CD4-positive, alpha-beta T cell treated with Interferon alpha-2 for 1 hour (primary cell): ENCODE results near the gene FAM227A.

Experiments
- DNase-seq, 2 donors: peaks; one replicate each; pipeline ENCODE4 v3.0.0-alpha.2; 2020 to 2022

The FAM227A gene

DNA sequence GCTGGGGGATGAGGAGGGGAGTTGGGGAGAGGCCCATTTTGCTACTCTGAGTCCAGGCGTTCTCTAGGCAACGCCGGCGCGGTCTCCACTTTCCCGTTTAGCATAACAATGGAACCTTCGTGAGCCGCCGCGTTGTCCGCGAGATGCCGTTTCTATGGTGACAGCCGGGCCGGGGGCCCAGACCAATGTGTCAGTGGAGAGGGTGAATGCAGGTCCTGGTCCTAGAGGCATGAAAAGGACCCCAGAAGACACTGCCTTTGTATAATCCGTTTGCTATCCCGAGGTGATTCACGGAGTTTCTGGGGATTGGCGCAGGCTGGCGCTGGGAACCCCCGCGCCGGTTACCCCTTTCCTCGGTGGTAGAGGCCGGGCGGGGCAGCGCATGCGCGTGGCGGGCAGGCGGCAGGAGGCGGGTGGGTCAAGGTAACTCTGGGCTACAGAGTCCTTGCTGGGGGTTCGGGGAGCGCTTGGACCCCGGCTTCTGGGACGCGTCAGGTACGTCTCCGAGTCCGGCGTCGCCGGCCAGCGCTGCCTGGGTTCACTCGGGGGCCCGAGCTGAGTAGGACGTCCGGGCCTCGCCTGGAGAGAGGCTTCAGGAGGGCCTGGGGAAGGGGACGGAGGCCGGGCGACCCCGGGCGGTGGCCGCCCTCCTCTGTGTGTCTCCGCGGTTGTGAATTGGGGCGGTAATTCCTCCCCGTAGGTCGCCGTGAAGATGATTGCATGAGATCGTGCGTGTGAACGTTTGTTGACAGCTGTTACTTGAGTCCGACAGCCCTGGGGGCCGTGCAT lies at the start of gene FAM227A, which contains the start of gene CBY1:
Gene FAM227A, minus strand, starts transcription at position 137 of the 789 bp plus-strand sequence. CDS start 6,224 bp downstream, outside the sequence.
Gene CBY1, plus strand, starts transcription at position 383 of the 789 bp plus-strand sequence. CDS start 11,417 bp downstream, outside the sequence.
- peak; percentile 83 to 88 for DNase-seq

DNA sequence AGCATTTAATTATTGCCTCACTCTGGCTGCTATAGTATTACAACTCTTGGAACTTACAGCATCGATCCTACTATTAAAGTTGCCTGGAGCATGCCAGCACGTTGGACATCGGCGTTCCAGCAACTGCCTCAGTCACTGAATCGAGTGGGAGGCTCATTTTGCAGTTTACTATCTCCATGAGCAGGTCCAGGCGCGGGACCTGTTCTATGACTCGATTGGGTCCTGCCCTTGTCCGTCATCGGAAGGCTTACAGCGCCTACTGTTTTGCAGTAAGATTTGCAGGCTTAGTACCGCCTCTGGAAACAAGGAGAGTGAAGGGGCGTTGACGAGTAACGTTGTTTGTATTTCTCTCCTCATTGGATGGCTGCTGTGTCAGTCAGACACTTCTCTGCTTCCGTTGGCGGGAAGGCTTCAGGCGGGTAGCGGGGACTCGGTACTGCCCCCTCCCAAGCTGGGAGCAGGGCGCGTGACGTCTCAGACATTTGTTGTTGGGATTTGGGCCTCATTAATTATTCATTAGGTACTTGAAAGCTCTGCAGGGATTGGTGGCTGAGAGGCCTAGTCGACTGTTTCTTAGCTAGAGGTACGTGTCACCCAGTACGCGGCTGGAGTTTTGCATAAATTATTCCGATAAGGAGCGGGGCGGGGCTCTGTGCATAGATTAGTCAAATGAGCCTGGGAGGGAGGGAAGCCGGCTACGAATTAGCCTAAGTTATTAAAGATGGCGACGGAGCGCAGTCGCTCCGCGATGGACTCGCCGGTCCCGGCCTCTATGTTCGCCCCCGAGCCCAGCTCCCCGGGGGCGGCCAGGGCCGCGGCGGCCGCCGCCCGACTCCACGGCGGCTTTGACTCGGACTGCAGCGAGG lies 49.3 kb upstream of the FAM227A start, which contains the start of gene GTPBP1:
Gene GTPBP1, plus strand, starts transcription at position 710 of the 866 bp plus-strand sequence. Its CDS starts 12 bp downstream, at position 722.
- DNase-seq, result peak; percentile 99 to 100

DNA sequence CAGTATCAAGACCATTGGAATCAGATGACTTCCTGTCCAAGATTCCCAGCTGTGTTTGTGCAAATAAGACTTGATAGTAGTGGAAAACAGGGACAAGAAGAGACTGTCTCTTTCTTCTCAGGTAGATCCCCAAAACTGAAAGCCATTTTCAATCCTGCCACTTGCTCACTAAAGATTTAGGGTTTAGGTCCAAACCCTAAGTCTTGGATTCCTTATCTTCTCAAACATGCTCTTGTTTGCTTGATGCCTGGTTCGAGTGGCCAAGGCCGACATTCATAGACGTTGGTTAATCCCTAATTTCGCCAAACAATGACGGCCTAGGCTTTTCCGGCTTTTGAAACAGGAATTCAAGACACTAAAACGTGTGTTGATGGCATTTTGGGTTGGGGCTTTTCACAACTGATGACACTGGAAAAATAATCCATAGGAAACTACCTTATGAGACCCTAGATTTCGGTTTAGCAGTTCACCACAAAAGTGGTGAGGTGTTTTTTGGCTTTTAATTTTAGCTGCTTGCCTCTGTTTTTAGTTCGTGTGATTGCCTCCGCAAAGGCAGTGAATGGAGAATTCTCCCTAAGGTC lies 48.6 kb upstream of the FAM227A start:
- DNase-seq, result no peak

DNA sequence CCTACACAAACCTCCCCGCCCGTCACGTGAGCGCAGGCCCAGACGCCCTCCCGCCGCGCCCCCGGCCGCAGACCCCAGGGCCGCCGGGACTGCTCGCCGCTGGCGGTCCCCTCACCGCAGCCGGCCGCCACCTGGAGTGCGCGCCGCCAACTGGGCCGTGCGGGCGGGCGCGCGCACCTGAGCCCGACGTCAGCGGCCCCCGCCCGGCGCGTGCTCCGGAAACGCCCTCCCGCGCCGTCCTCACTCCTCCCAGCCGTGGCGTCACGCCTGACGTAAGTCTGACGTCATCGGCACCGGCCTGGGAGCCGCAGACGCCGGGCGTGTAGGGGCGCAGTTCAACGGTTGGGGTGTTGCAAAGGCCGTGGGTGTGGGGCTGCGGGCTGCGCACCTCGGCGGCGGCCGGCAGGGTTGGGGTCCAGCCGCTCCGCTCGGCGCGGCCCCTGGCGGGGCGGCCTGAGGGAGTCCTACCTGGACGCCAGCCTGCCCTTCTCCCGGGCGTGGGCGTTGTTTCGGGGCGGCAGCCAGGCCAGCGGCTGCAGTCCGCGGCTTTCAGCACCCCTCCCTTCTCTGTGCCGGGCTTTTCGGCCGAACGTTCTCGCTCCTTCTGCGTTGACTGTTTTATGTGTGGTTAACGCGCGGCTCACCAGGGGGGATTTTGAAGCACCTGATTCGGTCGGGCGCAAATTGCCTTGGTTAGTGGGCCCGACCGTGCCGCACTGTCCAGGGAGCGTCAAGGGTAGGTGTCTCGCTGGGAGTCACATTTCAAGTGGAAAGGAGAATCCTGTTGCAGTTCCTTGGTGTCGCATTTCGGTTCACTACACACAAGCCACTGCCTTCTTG lies 44.8 kb upstream of the FAM227A start, which contains the start of gene JOSD1:
Gene JOSD1, minus strand, starts transcription at position 155 of the 840 bp plus-strand sequence. CDS start 956 bp downstream, outside the sequence.
- DNase-seq, result peak; percentile 97 to 98

DNA sequence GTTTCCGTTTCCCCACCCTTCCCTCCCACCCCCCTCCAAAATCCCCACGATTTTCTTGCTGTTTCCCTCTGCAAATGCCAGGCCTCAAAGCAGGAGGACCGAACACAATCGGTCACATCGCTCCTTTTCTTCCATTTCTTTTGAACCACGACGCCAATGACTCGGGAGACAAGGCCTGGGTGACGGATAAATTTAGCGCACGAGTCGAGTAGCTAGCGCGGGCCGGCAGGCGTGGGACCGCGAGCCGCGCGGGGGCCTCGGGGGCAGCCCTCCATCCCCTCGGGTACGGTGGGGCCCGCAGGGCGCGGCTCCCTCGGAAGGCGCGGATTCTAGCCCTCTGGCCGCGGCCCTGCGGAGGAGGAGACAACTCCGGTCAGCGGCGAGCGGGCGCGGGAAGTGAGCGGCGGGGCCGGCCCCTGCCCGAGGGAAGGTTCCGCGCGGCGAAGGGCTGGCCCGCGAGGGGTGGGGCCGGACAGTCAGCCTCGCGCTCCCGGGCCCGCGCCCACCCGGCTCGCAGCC lies 44.1 kb upstream of the FAM227A start:
- no peak for DNase-seq

DNA sequence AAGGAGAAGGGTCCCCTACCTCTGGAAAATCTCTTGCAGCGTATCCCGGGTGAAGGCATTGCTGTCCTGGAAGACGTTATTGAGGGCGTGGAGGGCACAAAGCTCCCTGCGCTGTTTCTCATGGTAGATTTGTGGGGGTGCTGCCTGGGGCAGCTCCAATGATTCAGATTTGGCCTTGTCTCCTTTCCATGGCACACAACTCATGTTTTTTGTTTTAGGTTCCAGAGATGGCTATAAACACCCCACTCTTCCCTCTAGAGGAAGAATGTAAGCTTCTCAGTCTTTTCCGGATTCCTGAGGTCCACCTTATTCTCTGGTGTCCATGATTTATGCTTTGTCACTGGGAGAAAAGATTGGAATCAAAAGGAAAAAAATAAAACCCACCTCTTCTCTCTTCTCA lies 43.6 kb upstream of the FAM227A start:
- no peak for DNase-seq

DNA sequence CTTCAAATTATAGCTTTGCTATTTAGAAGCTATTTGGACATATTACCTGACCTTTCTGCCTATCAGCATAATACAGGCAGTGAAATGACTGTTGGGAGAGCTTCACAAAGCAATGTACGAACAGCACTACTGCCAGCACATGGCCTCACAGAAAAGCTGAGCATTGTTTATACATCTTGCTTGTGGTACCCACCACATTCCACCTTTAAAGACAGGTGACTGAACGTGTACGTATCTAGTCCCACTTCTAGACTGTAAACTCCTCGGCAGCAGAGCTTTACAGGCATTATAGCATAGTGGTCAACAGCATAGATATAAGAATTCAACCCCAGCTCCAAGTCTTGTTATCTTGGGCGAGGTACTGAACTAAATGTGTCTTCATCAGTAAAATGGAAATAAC lies 43.0 kb upstream of the FAM227A start:
- DNase-seq, result no peak

DNA sequence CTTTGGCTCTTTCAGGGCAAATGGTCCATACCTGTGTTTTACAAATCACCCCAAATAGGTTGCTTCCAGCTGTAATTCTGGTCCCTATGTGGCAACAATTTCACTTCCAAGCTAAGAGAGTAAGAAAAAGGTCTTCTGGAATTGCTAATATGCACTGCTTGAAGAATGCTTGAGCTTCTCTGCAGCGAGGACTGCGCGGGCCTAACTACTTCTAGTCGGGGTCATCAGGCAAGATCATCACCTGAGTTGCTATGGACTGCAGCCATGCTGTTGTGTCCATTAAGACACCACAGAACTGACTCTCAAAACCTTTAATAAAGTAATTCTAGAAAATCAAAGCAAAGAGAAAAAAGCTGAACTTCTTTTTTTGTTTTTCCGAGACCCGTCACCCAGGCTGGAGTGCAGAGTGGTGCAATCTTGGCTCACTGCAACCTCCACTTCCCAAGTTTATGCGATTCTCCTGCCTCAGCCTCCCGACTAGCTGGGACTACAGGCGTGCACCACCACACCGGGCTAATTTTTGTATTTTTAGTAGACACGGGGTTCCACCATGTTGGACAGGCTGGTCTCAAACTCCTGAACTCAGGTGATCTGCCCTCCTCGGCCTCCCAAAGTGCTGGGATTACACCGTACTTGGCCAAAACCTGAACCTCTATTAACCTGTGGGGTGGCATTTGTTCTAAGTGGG lies 42.4 kb upstream of the FAM227A start:
- DNase-seq, result no peak

DNA sequence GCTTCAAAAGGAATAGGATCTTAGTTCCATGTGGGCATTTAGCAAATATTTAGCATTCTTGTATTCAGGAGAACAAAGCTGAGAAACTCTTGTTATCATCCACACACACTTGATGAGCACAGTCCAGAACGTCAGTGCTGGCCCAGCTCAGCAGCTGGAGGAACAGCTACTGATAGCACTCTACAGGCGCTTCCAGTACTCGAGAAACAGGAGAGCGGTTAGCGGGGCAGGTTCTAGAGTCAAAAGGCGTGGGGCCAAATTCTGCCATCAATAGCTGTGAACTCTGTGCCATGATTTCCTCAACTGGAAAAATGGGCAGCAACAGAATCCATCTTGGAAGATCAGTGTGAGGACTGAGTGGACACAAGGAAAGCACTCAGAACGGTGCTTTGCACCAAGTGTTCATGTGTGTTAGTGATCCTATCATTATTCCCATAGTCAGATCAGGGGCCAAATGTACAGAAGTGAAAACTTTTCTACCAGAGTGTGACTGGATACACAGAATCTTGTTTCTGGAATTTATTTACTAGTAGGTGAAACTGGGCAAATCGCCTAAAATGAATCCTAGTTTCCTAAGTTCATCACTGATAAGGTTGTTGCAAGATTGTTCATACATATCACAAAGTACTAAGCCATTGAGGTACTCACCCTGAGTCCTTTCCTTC lies 41.4 kb upstream of the FAM227A start:
- no peak for DNase-seq

DNA sequence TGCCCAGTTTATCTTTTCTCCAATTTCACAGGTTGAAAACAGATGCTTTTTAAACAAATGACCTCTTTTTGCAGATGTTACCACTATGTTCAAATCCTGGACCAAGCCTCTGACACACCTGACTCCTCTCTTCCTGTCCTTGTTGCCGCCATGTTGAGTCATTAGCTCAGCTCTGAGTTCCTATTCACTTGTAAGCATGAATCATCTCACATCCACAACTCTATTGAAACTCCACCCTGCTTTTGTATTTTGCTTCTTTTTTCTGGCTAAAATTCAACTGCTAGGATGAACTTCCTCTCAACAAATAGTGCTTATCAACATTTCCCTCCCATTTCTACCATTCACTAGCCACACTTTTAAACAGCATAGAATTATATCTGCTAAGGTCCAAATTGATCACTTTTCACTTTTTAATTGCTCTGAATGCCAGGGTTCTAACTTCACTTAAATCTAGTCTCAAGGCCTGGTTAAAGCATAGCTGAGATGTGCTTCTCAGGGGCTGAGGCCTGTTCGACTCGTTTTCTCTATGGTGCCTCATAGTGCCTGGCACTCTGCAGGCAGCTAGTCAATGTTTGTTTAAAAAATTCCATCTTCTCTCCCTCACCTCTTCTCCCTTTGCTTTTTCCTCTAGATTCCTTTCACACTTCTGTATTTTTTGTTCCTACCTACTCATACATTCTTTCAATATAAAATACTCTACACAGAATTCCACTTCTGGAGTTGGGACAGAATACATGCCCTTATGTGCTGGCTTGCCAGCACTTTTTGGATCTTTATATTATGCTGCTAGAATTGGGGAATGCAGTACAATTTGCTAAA lies 40.6 kb upstream of the FAM227A start:
- DNase-seq, result peak; percentile 23 to 37

DNA sequence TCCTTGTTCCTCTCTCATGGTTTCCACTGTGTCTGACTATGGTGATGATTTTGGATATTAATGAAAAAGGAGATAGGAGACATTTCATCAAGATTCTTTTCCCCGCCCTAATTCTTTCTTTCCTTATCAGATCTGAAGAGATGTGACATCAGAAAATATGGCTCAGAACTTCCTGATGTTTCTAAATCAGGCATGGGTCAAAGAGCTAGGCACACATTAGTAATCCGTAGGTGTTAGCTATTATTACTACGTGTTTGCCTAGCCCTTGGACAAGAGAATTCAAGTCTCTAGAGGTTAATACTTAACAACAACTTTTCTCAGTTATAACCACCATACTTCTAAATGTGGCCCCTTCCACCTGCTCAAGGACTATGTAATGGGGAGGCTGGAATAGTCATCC lies 38.7 kb upstream of the FAM227A start:
- DNase-seq, result no peak

DNA sequence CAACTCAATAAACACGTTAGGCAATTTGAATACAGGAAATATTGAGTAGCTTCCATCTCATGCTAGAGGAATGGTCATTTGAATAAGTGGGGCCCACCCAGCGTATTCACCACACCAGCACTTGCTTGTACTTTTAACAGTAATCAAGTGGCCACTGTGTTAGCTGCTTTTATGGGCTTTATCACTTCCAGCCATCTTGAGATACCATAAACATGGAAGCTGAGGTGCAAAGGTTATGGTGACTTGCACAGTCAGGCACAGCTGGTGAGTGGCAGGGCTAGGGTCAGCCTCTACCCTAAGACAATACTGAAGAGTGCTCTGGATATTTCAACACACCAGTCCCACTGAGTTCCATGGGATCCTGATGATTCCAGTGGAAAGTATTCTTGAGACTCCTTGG lies 37.9 kb upstream of the FAM227A start:
- DNase-seq, result no peak

DNA sequence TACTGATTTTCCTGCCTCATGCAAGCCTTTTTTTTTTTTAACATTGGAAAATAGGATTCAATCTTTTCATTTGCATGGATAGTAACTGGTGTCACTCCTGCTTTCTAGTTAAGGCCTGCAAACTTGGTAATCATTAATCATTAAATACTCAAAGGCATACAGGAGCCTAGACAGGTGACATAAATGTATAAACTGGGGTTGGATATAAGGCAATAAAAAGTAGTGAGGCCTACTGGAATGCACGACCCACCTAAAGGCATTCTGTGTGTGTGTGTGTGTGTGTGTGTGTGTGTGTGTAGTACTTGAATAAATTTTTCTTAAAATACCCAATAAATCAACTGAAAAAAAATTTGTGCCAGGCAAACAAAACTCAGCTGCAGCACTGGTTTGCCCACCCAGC lies 33.5 kb upstream of the FAM227A start:
- DNase-seq, result no peak

DNA sequence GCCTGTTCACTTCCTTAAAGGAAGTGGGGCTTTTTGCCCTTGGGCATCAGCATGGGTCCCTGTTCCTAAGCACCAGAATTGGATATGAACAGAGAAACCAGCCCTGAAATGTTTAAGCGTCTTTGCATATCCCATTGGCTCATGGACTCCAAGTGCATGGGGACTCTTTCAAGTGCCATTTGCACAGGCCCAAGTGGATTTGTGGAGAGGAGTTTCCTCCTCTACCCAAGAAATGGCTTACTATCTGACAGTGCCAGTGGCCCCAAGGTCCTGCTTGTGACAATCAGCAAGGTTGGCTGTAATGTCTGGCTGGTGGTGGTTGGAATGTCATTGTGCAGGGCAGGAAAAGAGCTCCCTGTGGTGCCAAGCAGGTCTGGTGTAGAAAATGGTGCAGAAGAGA lies 29.6 kb upstream of the FAM227A start:
- no peak for DNase-seq

DNA sequence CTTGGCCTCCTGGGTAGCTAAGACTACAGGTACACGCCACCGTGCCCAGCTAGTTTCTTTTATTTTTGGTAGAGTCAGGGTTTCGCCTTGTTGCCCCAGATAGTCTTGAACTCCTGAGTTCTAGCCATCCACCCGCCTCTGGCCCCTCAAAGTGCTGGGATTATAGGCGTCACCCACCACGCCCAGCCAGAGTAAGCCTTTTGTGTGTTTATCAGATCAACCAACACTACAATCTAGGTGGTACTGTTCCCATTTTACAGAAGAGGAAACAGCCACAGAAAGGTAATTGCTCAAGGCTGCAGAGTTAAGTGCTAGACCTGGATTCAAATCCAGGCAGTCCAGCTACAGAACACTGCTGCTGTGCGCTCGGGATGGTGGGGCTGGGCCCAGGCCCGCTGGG lies 28.7 kb upstream of the FAM227A start:
- DNase-seq, result no peak

DNA sequence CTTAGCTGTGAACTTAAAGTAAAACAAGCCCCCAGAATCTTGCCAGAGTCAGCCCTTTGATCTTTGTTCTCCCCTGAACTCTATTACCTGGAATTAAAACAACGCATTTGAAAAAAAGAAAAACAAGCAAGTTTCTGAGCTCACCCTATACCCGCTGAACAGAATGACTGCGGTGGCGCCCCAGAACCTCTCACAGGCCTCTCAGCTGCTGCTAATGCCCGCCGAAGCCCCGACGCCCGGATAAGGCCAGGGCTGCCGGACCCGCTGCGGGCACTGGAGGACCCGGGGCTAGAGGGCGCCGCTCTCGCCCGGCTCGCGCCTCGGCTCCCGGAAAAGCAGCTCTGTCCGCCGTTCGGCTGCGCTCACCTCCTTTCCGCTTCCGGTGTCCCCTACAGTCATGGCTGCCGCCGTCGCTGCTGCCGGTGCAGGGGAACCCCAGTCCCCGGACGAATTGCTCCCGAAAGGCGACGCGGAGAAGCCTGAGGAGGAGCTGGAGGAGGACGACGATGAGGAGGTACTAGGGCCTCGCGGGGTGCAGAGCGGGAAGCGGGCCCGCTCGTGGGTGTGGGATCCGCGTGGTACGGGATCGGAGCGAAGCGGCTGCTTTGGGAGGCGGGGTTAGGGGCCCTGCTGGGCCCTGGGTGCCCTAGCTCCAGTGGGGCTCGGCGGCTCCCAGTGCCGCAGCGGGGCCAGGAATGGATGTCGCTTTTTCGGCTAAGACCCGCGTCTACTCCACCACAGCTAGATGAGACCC lies 25.6 kb upstream of the FAM227A start, which contains the start of gene TOMM22:
Gene TOMM22, plus strand, starts transcription at position 376 of the 754 bp plus-strand sequence. Its CDS starts 22 bp downstream, at position 398.
- peak; percentile 84 to 87 for DNase-seq

DNA sequence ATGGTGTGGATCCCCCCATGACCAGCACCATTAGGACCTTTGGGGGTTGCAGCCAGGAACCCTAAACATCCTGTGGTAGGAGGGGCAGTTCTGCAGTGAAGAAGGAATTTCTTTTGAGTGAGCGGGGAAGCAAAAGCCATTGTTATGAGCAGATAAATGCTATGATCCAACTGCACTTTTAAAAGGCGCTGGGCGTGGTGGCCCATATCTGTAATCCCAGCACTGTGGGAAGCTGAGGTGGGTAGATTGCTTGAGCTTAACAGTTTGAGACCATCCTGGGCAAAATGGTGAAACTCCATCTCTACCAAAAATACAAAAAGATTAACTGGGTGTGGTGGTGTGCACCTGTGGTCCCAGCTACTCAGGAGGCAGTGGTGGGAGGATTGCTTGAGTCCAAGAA lies 19.6 kb upstream of the FAM227A start:
- DNase-seq, result no peak

DNA sequence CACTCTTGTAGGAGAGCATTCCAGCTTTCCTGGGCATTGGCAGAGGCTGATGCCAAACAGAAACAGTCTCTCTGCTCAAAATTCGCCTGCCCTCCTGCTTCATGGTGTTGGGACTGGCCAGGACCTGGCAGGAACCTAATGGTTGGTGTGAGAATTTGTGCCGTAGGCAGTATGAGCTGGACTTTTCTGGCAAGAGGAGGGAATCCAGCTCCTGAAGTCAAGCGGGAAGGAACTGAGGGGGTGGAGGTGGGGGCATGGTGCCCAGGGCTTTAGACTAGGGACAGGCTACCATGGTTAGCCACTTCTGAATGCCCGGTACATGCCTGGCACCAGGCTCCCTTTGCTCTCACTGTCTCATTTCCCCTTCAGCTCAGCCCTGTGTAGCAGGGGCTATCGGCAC lies 18.7 kb upstream of the FAM227A start:
- no peak for DNase-seq
